K562 (cell line): ENCODE data around the gene ANKRD16. TPM values are rescaled to one million over a fixed set of nuclear protein-coding genes. Genes with fewer than 3 reads are reported as not detected.

Experiments
- ARID3B ChIP-seq: fragments of 250-450 bp; sonication (Bioruptor Pico); IDR thresholded peaks from 2 replicates; pipeline ENCODE4 v1.4.0; 2020; ENCODE audit warnings: borderline replicate concordance
- CBFA2T2 ChIP-seq: fragments of 450-650 bp; conservative IDR thresholded peaks from 2 replicates; pipeline ENCODE4 v1.6.1; 2017; ENCODE audit warnings: mild to moderate bottlenecking
- FOXA1 ChIP-seq: fragments of 450-650 bp; IDR thresholded peaks from 2 replicates; pipeline ENCODE4 v1.6.1; 2016; ENCODE audit warnings: mild to moderate bottlenecking, borderline replicate concordance
- GABPA ChIP-seq: fragments of 200-800 bp; sonication (Bioruptor generic); conservative IDR thresholded peaks from 2 replicates; pipeline ENCODE4 v1.6.1; 2016; ENCODE audit warnings: low read depth, missing genetic modification characterization, missing compliant biosample characterization
- PML ChIP-seq: IDR thresholded peaks from 2 replicates; pipeline ENCODE4 v1.6.1; 2012; ENCODE audit warnings: low read length, inconsistent platforms
- PPARD ChIP-seq: fragments of 250-450 bp; sonication (Bioruptor Pico); IDR thresholded peaks from 2 replicates; pipeline ENCODE4 v1.8.0; 2022; ENCODE audit warnings: inconsistent platforms, mild to moderate bottlenecking, moderate library complexity
- RBBP5 ChIP-seq: fragments of 200-600 bp; sonication (generic); IDR thresholded peaks from 2 replicates; pipeline ENCODE4 v1.6.1; 2012; ENCODE audit warnings: borderline replicate concordance, mild to moderate bottlenecking, low read length, control low read depth, inconsistent platforms; ENCODE audit not compliant: insufficient read depth, poor library complexity, severe bottlenecking
- RREB1 ChIP-seq: fragments of 250-450 bp; sonication (Bioruptor Pico); IDR thresholded peaks from 2 replicates; pipeline ENCODE4 v1.4.0; 2020
- ZNF121 ChIP-seq: sonication (generic); formaldehyde crosslinking; conservative IDR thresholded peaks from 2 replicates; pipeline ENCODE4 v1.8.0; 2022; ENCODE audit warnings: missing genetic modification reagents
- ZNF507 ChIP-seq: conservative IDR thresholded peaks from 2 replicates; pipeline ENCODE4 v1.6.1; 2017; ENCODE audit warnings: missing genetic modification characterization, missing compliant biosample characterization
- ZNF584 ChIP-seq: fragments of 200-800 bp; sonication (Bioruptor generic); IDR thresholded peaks from 2 replicates; pipeline ENCODE4 v1.6.1; 2016; ENCODE audit warnings: low read depth, mild to moderate bottlenecking, missing genetic modification characterization, missing compliant biosample characterization
- ZNF766 ChIP-seq: fragments of 200-800 bp; sonication (Bioruptor generic); conservative IDR thresholded peaks from 2 replicates; pipeline ENCODE4 v1.6.1; 2016; ENCODE audit warnings: missing genetic modification characterization, missing compliant biosample characterization
- polyA plus RNA-seq, 8 experiments: library from polyadenylated mRNA; depleted of rRNA in 4 of 8; stranded (reverse) in 5 of 8; unstranded in 3 of 8; fragments of >200 nt; fragmentation: Nextera tagmentation in 2 of 8; fragmentation: Illumina TruSeq in 1 of 8; extraction: Ambion mirVana in 2 of 8; extraction: Trizol in 1 of 8; gene quantifications; 2 replicates each; pipeline versions ENCODE4 v1.2.1 to v1.2.3, GENCODE V29; 2011 to 2014; ENCODE audit warnings: inconsistent platforms in 1 of 8, missing spikeins in 1 of 8
- total RNA-seq, 7 experiments: library from RNA; depleted of rRNA in 6 of 7; stranded (reverse); fragments of >200 nt in 6 of 7; fragmentation: Illumina TruSeq in 2 of 7; extraction: Trizol in 2 of 7; gene quantifications; 2 replicates each; pipeline versions ENCODE4 v1.2.1 to v1.2.3, GENCODE V29; 2011 to 2021; ENCODE audit warnings: low replicate concordance in 1 of 7
- TF ChIP-seq, protein P1 (sequence below): sonication (generic); formaldehyde crosslinking; IDR thresholded peaks from 2 replicates; pipeline ENCODE4 v1.8.0; 2022; ENCODE audit warnings: missing genetic modification reagents, mild to moderate bottlenecking, borderline replicate concordance
- TF ChIP-seq, protein P2 (sequence below), 2 experiments: fragments of 450-650 bp; conservative IDR thresholded peaks; 2 replicates each; pipeline ENCODE4 v1.6.1; 2017; ENCODE audit warnings: mild to moderate bottlenecking in 2 of 2, moderate library complexity in 2 of 2

Gene ANKRD16
- total and polyA plus RNA-seq, 9 of the 15 experiments (the other 6 are each of a cell fraction or from before 2014, with no cell fraction given) = 1.5 to 16.0 (median 9.5) TPM

DNA sequence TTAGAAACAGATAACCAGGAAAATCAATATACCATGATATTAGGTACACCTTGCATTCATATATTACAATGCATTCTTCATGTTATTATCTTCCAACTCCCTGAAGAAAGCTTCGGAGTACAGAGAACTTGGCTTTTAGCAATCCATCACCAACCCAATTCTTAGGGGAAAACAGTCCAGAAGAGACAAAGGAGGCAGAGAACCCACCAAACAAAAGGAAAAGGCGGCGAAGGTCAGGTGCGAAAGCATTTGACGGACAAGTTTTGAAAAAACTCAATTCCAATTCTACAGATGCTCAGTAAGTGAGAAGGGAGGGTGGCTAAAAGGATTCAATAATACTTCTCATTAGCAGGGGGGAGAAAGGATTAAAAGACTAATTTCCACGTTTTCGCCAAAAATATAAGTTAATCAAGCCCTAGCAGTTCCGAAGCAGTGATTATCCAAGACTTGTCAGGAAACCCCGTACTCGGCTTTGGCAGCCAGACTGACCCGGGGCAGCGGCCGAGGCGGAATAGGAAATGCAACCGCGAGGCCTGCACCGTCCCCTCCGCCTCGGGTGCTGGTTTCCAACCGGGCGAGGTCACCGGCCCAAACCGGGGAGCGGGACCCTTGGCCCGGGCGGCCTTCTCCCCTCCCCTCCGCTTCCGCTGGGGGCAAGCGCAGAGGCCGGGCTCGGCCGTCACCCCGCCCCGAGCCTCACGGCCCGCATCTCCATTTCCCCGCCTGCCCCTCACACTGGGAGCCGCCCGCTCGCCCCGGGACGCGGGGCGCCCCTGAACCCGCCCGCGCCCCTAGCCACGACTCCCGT is 77.2 kb downstream of the ANKRD16 start (continued):
- TF ChIP-seq, protein P1, sequence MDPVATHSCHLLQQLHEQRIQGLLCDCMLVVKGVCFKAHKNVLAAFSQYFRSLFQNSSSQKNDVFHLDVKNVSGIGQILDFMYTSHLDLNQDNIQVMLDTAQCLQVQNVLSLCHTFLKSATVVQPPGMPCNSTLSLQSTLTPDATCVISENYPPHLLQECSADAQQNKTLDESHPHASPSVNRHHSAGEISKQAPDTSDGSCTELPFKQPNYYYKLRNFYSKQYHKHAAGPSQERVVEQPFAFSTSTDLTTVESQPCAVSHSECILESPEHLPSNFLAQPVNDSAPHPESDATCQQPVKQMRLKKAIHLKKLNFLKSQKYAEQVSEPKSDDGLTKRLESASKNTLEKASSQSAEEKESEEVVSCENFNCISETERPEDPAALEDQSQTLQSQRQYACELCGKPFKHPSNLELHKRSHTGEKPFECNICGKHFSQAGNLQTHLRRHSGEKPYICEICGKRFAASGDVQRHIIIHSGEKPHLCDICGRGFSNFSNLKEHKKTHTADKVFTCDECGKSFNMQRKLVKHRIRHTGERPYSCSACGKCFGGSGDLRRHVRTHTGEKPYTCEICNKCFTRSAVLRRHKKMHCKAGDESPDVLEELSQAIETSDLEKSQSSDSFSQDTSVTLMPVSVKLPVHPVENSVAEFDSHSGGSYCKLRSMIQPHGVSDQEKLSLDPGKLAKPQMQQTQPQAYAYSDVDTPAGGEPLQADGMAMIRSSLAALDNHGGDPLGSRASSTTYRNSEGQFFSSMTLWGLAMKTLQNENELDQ (CRISPR knock-in tag) = no peak
- no peak for TF ChIP-seq PPARD (CRISPR knock-in tag)
- TF ChIP-seq RREB1 = no peak
- TF ChIP-seq ZNF507 (tag) = no peak
- no peak for TF ChIP-seq FOXA1
- no peak for TF ChIP-seq ZNF584 (CRISPR knock-in tag)
- no peak for TF ChIP-seq ZNF766
- no peak for TF ChIP-seq ZNF121
- TF ChIP-seq, protein P2, sequence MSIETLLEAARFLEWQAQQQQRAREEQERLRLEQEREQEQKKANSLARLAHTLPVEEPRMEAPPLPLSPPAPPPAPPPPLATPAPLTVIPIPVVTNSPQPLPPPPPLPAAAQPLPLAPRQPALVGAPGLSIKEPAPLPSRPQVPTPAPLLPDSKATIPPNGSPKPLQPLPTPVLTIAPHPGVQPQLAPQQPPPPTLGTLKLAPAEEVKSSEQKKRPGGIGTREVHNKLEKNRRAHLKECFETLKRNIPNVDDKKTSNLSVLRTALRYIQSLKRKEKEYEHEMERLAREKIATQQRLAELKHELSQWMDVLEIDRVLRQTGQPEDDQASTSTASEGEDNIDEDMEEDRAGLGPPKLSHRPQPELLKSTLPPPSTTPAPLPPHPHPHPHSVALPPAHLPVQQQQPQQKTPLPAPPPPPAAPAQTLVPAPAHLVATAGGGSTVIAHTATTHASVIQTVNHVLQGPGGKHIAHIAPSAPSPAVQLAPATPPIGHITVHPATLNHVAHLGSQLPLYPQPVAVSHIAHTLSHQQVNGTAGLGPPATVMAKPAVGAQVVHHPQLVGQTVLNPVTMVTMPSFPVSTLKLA (conservative IDR thresholded peaks at IDR 0.05) = no peak
- 0 out of 2 replicates have a peak, but pooled peaks have one; percentile 10 for TF ChIP-seq ARID3B (CRISPR knock-in tag)
- no peak for TF ChIP-seq CBFA2T2
- TF ChIP-seq PML = no peak
- no peak for TF ChIP-seq GABPA
- peak; percentile 80 for TF ChIP-seq RBBP5
